ENCODE data around the gene CMTM2. TPM values are rescaled to one million over a fixed set of nuclear protein-coding genes. Genes with fewer than 3 reads are reported as not detected.

CMTM2 gene
- total and polyA plus RNA-seq, 12 donors = 0.17 to 0.80 (median 0.55) TPM; not detected in 9

DNA sequence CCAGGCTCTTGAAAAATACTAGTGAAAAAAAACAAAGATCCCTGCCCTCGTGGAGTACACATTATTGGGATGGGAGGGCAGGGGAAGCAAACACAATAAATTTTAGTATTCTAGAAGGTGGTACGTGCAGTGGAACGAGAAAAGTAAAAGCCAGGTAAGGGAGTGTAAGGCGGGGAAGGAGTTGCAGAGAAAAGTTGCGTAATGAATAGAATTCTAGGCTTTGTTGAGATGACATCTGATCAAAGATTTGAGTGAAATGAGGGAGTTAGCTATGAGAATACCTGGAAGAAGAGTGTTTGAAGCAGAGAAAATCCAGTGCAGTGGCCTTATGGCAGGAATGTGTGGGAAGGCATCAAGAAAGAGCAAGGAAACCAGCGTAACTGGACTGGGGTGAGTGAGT lies 24.8 kb upstream of the CMTM2 start:
- DNase-seq = no peak

DNA sequence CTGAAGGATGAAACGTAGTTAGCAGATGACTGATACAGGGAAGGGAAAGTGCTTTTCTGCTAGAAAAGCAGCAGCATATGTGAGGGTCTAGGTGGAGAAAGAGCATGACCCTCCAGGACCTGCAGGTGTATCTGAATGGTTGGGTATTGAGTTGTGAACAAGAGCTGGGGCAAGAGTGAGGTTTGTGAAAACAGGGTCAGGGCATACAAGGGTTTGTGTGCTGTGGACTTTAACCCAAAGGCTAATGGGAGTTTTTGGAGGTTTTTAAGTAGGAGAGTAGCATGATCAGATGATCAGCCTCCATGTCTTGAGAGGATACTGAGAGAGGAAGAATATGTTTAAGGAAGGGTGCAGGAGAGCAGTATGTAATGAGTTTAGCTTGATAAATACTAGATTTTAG lies 19.2 kb upstream of the CMTM2 start:
- no peak overlapping the region for H3K27ac ChIP-seq
- intact Hi-C loops (cut with DNase I) = no loop called here
- peaks cover 0 to 22% of the 10 kb centered on the region in 2 donors for H3K36me3 ChIP-seq (replicated peaks in 1 of 2)
- H3K4me1 ChIP-seq (replicated peaks in 1 of 2) = no peaks in the 10 kb centered on the region
- H3K9me3 ChIP-seq (replicated peaks in 1 of 3) = no peaks in the 10 kb centered on the region
- no peak for DNase-seq
- H3K27me3 ChIP-seq = no peaks in the 10 kb centered on the region
- TF ChIP-seq POLR2A (IDR thresholded peaks at IDR 0.05) = no peak
- TF ChIP-seq, protein P1, sequence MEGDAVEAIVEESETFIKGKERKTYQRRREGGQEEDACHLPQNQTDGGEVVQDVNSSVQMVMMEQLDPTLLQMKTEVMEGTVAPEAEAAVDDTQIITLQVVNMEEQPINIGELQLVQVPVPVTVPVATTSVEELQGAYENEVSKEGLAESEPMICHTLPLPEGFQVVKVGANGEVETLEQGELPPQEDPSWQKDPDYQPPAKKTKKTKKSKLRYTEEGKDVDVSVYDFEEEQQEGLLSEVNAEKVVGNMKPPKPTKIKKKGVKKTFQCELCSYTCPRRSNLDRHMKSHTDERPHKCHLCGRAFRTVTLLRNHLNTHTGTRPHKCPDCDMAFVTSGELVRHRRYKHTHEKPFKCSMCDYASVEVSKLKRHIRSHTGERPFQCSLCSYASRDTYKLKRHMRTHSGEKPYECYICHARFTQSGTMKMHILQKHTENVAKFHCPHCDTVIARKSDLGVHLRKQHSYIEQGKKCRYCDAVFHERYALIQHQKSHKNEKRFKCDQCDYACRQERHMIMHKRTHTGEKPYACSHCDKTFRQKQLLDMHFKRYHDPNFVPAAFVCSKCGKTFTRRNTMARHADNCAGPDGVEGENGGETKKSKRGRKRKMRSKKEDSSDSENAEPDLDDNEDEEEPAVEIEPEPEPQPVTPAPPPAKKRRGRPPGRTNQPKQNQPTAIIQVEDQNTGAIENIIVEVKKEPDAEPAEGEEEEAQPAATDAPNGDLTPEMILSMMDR (IDR thresholded peaks at IDR 0.05) = no peak
- WGBS, 4 donors = 88 to 95% (median 90%) methylated on average over 1 of the region's 1 CpG
- H3K4me3 ChIP-seq = no peak overlapping the region

More for the DNA sequence above, 24.8 kb upstream of the CMTM2 start:
- Histone ChIP-seq H3K27me3 (no peaks in the 10 kb centered on the region), H3K36me3 (replicated peaks in 1 of 2) (peaks cover 0 to 17% of the 10 kb centered on the region in 2 donors), H3K4me1 (replicated peaks in 1 of 2) (peaks cover 25 to 39% of the 10 kb centered on the region in 2 donors), H3K4me3 (no peak overlapping the region), H3K27ac (no peak overlapping the region), H3K9me3 (replicated peaks in 1 of 3) (no peaks in the 10 kb centered on the region)
- 91 to 95% (median 92%) methylated on average over 6 of the region's 6 CpGs for WGBS, 4 donors
- TF ChIP-seq, protein P1 (IDR thresholded peaks at IDR 0.05) = no peak
- TF ChIP-seq POLR2A (IDR thresholded peaks at IDR 0.05) = no peak
- intact Hi-C loops (cut with DNase I) = loop anchor here in 1 of 2 donors (5.0 kb wide), 1 partner anchor 48 kb away; the partner anchor contains the start of gene CMTM3

DNA sequence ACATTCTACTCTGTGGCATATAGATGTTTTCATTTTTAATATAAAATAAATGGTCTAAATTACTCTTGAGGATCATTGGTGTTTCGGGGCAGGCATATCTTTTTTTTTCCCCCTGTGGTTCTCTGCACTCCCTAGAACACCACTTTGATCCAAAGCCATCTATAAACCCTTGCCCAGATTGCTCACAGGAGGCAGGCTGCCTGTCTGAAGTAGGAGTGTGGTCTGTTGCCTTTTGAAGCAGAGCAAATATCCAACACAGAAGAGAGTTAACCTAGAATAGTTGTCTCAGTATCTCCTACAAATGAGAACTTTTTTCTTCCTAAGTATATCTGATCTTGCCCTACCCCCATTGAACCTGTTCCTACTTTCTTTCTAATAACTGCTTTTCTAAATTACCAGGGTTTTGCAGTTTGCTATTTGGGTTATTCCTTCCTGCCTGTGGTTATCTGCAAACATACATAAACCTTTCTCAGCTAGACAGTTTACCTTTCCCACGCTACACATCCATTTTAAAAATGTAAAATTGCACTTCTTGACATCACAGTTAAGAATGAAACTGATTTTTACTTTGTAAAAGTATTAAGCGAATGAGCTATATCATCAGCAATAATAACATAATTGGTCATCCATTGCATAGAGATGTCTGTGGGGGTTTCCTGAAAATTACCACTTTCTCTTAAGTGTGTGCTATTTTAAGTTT lies 17.7 kb upstream of the CMTM2 start:
- peaks cover 0 to 33% of the 10 kb centered on the region in 2 donors for H3K36me3 ChIP-seq (replicated peaks in 1 of 2)
- H3K27ac ChIP-seq = no peak overlapping the region
- intact Hi-C loops (cut with DNase I) = no loop called here
- TF ChIP-seq, protein P1 (IDR thresholded peaks at IDR 0.05) = no peak
- no peak for TF ChIP-seq POLR2A (IDR thresholded peaks at IDR 0.05)
- no peak for DNase-seq
- no peaks in the 10 kb centered on the region for H3K27me3 ChIP-seq
- H3K4me3 ChIP-seq = no peak overlapping the region
- no peaks in the 10 kb centered on the region for H3K4me1 ChIP-seq (replicated peaks in 1 of 2)
- 92 to 98% (median 97%) methylated on average over 3 of the region's 3 CpGs for WGBS, 4 donors
- no peaks in the 10 kb centered on the region for H3K9me3 ChIP-seq (replicated peaks in 1 of 3)

DNA sequence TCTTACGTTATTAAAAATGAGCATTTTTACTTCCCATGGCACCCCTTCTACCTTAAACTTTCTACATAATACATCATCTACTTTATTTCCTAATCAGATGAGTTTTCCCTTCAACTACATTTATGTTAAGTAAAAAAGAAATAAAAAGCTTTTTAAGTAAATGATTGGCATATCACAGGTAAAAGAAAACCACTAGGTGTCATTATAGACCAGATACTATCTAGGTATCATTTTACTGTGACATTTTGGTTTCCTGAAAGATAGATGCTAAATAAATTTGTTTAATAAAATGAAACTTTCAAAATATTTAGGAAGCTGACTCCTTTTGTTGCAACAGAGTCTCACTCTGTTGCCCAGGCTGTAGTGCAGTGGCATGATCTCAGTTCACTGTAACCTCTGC lies 16.9 kb upstream of the CMTM2 start:
- Histone ChIP-seq H3K36me3 (replicated peaks in 1 of 2) (peaks cover 0 to 34% of the 10 kb centered on the region in 2 donors), H3K4me1 (replicated peaks in 1 of 2) (no peaks in the 10 kb centered on the region), H3K27ac (no peak overlapping the region), H3K27me3 (no peaks in the 10 kb centered on the region), H3K4me3 (no peak overlapping the region), H3K9me3 (replicated peaks in 1 of 3) (no peaks in the 10 kb centered on the region)
- TF ChIP-seq, protein P1 (IDR thresholded peaks at IDR 0.05) = no peak
- TF ChIP-seq POLR2A (IDR thresholded peaks at IDR 0.05) = no peak
- WGBS, 4 donors = 84 to 93% (median 87%) methylated on average over 1 of the region's 1 CpG
- intact Hi-C loops (cut with DNase I) = no loop called here
- DNase-seq = no peak
